ENCODE data around the gene KCMF1.

The KCMF1 gene

DNA sequence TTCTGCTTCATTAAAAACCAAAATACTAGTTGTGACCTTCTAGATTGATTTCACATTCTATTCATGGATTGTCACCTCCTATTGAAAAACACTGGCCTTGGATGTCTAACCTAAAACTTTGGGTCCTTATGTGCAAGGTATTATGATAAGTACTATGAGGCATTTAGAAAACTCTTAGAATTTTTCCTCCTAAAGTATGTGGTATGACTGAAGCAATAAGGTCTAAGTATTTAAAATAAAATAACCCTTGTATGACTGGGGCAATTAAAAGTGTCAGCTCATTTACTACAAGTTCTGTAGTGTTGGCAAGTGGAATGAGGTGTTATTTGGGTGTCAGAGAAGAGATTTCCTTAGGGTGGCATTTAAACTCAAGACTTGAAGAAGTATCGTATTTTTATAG lies 15.1 kb downstream of the KCMF1 start:
- DNase-seq (ENCODE audit: low read depth) = no peak

DNA sequence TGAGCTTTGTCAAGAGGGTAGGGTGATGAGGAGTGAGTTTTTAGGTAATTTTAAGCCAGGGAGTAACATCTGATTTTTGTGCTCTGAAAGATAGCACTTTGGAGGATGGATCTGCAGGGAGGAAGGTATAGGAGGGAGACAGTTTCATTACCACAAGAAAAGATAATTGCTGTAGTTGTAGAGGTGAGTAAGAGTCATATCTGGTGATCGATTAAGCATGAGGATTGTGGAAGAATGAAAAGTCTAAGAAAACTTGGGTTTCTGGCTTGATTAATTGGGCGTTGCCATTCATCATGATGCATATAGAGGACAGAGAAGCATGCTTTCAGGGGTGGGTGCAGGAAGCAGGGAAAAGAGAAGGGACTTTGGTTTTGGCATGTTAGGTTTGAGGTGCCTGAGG lies 18.5 kb downstream of the KCMF1 start:
- no peak for DNase-seq (ENCODE audit: low read depth)

DNA sequence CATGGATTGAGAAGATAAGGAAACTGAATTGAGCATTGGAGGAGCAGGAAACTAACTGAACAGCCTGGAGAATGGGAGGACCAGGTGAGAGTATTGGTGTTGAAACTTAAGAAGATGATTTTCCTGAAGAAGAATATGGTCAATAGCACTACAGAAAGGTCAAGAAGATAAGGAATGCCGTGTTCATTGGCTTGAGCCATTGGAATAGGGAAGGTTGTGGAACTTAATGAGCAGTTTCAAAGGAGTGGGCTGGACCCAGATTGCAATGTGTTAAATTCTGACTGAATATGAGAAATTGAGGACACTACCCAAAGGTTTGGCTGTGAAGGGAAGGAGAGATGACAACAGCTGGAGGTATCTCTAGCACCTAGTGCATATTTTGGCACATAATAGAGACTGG lies 19.0 kb downstream of the KCMF1 start:
- DNase-seq (ENCODE audit: low read depth) = no peak

DNA sequence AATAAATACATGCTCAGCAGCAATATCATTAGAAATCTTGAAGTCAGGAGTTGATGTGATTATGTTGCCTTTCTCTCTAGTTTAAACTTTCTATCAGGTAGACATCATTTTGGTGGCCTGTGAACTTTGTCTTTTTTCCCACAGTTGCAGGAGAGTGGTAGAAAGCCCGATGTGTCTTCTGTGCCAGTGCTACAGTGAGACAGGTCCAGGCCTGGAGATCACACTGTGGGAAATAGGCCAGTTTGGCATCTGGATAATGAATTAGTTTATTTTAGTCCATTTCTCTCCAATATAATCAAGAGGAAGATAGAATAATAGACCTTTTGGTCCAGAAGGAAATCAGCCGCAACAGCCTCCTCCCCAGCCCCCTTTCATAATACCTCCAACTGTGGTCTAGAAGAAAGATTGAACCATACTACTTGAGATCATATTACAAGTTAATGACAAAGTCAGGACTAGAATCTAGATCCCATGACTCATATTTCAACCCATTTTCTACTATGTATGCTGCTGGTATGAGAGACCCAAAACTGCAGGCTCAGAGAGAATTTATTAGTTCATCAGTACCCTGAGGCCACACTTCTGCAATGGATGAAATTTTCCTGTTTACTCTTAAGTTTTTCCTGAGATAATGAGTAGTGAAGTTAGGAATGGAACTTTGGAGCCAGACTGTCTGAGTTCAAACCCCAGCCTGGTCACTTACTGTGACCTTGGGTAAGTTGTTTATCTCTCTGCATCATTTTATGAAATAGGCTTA lies 20.6 kb downstream of the KCMF1 start:
- DNase-seq (ENCODE audit: low read depth) = no peak

DNA sequence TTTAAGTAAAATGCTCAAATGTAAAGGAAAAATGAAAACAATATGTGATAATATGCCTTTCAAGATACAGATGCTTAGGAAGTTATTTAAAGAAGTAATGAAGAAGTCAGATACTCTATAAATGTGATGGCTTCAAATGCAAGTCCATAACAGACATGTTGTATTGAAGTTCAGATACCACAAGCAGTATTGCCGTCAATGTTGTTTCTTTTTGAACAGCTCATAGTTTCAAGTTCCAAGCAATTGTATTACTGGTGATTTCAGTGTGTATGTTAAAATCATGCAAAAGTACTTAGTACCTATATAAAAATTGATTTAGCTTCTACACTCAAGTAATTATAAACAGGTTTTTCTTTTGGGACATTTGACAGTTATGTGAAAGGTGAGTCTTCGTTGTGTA lies 24.9 kb downstream of the KCMF1 start:
- DNase-seq (ENCODE audit: low read depth) = no peak

DNA sequence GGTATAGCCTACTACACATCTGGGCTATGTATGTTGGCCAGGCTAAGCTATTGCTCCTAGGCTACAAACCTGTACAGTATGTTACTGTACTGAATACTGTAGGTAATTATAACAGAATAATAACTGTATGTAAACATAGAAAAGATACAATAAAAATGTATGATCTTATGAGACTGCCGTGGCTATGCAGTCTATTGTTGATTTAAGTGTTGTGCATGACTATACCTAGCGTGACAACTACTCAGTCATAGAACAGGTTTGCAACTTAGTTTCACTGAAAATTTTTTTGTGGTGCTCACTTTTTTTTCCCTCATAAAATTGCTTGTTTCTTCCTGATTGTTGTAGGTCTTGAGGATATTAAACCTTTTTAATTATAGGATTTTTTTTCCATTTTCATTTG lies 25.9 kb downstream of the KCMF1 start:
- DNase-seq (ENCODE audit: low read depth) = no peak

DNA sequence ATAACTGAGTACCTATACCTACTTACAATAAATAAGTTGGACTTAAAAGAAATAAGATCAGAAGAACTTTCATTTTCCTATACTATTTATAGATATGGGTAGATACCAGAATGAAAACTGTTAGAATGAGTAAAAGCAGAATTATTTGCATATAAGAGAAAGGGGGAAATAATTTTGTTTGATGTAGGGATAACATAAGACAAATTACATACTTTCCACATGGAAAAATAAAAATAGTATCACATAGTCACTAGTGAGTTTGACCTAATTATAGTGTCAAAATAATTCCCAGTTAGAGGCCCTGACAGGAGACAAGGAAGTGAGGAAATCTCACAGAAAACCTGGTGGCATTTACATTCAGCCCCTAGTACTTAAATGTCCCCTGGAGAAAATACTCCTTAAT lies 28.6 kb downstream of the KCMF1 start:
- no peak for DNase-seq (ENCODE audit: low read depth)

DNA sequence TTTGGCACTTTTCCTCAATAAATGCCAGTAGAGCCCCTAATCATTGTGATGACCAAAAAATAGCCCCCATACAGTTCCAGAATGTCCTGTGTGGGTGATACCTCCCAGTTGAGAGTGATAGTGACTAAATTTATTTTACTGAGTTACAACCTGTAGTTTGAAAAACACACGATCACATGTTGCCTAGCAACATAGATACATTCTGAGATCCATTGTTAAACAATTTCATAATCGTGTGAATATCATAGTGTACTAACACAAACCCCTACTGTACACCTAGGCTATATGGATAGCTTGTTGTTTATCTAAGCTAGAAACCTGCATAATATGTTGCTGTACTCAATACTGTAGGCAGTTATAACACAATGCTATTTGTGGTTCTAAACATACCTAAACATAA lies 30.6 kb downstream of the KCMF1 start:
- no peak for DNase-seq (ENCODE audit: low read depth)

DNA sequence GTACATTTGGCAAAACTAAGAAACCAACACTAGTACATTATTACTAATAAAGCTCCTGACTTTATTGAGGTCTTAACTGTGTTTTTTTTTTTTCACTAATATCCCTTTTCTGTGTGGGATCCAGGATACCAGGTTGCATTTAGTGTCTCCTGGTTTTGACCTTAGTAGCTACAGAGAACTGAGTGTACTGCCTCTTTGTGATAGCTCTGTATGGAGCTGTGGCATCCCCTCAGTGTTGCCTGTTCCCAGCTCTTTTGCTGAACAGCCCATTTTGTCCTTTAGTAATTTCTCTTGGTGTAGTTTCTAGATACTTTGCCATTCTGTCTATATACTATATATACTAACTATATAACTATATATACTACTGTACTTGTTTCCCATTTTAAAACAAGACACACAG lies 31.6 kb downstream of the KCMF1 start:
- no peak for DNase-seq (ENCODE audit: low read depth)

DNA sequence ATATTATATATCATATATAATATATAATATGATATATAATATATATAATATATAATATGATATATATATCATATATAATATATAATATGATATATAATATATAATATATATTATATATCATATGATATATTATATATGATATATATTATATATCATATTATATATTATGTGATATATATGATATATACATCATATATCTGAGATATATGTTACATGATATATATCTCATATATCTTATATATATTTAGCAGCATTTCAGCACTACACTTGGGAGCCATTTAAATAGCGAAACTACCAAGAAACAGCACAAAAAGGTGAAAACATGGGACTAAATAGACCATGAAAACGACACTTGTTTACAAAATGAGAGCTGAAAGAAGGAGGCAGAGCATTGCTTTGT lies 37.3 kb downstream of the KCMF1 start:
- no peak for DNase-seq (ENCODE audit: low read depth)

DNA sequence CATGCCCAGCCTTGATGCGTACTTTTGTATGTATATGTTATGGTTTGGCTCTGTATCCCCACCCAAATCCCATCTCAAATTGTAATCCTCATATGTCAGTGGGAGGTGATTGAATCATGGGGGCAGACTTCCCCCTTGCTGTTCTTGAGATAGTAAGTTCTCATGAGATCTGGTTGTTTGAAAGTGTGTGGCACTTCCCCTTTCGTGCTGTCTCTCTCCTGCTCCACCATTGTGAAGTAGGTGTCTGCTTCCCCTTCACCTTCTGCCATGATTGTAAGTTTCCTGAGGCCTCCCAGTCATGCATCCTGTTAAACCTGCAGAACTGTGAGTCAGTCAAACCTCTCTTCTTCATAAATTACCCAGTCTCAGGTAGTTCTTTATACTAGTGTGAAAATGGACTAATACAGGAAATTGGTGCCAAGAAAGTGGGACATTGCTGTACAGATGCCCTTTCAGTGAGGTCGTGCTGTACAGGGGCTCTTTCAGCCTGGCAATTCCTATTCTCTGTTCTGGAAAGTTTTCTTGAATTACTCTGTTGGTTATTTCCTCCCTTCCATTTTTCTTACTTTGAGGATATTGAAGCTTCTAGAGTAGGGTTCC lies 38.2 kb downstream of the KCMF1 start:
- DNase-seq (ENCODE audit: low read depth) = no peak

DNA sequence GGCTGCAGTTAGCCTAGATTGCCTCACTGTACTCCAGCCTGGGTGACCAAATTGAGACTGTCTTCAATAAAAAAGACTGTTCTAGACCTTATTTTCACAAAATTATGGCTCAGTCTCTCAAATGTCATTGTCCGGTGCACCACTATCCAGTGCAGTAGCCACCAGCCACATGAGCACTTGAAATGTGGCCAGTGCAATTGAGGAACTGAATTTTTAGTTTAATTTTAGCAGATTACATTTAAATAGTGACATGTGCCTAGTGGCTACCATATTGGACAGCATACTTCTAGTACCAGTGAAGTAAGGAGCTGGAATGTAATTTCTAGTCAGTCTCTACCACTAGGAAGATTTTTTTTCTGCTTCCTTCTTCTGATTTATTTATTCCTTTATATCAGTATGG lies 39.4 kb downstream of the KCMF1 start:
- DNase-seq (ENCODE audit: low read depth) = no peak

DNA sequence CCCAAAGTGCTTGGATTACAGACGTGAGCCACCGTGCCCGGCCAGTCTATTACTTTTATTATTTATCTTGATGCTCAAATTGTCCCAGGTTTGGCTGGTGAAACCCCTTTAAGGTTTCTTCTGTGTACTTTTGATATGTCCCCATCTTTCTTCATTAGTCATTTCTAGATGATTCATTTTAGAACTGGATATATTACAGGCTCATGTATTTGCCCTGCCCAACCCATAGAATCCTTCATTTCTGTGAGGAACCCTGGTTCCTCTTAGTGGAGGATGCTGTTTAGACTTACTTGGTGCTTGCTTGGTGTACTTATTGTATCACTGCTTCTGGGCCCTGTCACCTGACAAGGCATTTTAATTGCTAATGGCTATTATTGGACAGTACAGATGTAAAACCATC lies 40.1 kb downstream of the KCMF1 start:
- DNase-seq (ENCODE audit: low read depth) = no peak

DNA sequence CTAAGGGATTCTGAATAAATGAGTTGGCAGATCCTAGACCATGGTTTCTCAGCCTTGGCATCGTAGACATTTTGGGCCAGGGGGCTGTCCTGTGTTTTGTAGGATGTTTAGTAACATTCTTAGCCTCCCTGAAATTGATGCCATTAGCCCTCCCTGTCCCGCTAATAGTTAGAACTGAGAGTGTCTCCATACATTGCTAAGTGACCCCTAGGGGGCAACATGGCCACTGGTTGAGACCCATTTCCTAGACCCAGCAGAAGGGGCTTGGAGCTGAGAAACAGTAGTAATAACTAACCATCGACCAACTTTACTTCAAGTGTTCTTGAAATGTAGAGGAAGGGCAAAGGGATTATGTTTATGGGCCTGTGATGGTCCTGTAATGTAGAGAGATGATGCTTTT lies 40.8 kb downstream of the KCMF1 start:
- no peak for DNase-seq (ENCODE audit: low read depth)

DNA sequence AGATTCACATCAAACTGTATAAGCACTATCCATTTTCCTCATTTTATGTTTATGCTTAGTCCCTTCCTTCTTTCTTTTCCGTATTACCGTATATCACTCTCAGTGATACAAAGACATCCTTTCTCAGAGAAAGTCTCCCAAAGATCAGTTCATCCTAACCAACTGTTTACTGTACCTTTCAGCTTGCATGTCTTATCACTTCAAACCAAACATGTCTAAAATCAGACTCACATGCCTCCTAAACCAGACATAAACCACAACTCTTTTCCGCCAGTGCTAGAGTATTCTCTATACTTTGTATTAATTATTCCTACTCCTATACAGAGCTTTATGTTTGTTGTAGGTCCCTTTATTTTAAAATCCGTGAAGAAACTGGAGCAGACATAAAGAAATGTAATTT lies 41.5 kb downstream of the KCMF1 start:
- no peak for DNase-seq (ENCODE audit: low read depth)

DNA sequence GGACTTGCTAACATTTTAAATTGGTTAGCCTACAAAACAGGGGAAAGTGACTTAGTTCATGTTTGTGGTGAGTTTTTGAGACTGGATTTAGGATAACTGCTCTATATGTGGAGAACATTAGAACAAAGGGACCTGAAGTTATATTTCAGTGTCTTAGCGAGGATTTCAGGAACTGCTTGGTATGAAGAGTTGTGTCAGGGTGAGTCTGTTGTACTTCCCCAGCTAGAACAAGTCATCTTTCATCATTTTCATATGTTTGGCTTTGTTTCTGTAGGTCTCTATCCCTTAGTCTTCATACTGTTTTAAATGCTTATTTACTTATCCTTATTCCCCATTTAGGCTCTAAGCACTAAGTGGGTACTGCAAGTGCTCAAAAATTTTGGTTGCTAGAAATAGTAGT lies 41.9 kb downstream of the KCMF1 start:
- no peak for DNase-seq (ENCODE audit: low read depth)

DNA sequence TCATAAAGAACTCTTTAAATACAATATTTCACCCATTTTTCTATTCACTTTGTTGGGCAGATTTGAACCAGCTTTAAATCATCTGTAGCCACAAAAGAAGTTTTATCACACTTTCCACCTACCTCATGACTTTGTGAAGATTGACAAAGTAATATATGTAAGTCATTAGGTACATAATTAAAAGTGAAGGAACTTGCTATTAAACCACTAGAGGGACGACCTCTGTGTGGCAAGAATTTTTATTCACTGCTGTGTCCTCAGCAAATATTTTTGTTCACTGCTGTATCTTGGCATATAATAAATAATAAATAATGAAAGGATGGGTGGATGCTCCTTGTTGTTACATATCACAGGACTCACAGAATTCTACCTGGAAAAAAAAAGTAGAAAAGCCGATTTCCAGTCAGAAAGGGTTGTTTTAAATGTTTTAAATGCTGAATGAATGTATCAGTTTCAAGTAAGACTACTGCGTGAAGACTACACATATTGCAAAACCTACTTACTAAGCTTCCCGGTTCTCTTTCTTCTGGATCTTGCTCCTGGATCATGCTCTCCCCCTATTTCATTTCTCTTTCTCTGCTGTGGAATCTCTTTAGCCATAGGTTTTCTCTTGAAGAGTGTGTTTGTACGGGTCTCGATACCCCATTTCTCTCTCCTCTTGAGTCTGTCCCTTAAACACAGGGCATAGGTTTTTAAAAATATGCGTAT lies 44.8 kb downstream of the KCMF1 start:
- DNase-seq (ENCODE audit: low read depth) = no peak

DNA sequence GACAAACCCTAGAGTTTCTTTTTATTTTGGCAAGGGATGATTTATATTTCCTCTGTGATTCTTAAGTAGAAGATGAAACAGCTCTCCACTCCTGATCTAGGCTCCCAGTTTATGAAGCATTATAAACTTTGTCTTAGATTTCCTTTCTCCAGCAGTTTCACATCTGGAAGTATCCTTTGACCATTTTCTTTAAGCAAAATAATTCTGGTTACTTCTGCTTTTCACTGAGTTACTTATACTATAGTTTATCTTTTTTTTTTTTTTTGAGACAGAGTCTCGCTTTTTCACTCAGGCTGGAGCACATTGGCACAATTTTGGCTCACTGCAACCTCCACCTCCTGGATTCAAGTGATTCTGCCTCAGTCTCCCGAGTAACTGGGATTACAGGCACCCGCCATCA lies 45.5 kb downstream of the KCMF1 start:
- DNase-seq (ENCODE audit: low read depth) = no peak

DNA sequence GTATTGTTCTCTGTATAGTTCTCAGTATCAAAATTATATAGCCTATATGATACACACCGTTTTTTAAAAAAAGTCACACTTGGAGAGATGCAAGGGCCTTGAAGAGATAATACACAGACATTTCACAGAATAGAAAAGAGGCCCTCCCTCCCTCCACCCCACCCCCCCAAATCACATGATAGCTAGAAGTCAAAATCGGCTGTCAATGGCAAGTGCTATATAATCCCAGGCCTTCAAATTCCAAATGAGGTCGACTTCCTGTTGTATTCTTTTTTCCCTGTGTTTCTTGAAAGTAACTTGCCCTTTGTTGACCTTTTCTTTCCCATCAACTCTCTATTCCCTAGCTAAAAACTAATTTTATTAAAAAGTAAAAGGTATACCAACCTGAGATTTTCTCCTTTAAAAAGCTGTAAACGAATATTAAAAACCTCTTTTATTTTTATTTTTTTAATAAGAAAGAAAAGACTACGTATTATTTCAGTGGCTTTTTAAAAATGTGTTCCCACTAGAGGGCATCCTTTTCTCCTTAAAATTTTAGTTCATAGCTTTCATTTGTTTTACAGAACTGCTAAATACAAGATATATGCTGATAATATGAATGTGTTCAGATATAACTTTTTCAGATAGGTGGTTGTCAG lies 46.6 kb downstream of the KCMF1 start:
- DNase-seq (ENCODE audit: low read depth) = no peak

DNA sequence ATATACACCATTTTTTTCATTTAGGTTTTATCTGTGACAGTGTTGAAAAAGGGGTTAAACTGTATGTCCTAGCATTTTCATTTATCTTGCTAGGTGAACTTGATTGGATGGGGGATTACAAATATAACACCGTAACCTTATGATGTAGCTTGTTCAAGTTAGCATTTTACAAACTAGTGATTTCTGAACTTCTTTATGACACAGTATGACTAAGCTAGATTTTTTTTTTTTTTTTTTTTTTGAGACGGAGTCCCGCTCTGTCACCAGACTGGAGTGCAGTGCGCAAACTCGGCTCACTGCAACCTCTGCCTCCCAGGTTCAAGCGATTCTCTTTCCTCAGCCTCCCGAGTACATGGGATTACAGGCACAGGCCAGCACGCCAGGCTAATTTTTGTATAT lies 47.1 kb downstream of the KCMF1 start:
- DNase-seq (ENCODE audit: low read depth) = no peak

DNA sequence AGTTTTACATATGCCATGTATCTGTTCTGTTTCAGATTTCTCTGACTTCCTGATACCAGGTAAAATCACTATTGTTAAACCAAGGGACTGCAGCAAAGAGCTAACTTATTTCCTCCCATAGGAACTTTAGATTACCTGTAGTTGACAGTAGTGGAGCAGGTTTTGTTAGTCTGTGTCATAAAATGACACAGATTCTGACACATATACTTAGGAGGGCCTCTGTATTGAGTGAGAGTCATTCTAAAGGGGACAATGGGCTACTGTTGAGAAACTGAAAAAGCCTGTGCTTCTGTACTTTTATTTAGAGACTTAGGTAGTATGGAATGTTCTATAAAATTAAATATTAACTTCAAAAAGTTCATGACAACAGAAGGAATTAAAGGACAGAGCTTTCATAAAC lies 48.2 kb downstream of the KCMF1 start:
- DNase-seq (ENCODE audit: low read depth) = no peak

DNA sequence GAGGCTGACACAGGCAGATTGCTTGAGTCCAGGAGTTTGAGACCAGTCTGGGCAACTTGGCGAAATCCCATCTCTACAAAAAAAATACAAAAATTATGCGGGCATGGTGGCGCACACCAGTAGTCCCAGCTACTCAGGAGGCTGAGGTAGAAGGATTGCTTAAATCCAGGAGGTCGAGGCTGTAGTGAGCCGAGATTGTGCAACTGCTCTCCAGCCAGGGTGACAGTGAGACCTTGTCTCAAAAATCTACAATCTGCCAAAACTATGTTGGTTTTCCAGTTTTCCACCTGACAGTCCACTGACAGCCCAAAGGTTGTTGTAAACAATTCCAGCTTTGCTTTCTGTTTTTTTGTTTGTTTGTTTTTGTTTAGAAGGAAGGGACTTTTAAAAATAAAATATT lies 51.3 kb downstream of the KCMF1 start:
- DNase-seq (ENCODE audit: low read depth) = no peak

DNA sequence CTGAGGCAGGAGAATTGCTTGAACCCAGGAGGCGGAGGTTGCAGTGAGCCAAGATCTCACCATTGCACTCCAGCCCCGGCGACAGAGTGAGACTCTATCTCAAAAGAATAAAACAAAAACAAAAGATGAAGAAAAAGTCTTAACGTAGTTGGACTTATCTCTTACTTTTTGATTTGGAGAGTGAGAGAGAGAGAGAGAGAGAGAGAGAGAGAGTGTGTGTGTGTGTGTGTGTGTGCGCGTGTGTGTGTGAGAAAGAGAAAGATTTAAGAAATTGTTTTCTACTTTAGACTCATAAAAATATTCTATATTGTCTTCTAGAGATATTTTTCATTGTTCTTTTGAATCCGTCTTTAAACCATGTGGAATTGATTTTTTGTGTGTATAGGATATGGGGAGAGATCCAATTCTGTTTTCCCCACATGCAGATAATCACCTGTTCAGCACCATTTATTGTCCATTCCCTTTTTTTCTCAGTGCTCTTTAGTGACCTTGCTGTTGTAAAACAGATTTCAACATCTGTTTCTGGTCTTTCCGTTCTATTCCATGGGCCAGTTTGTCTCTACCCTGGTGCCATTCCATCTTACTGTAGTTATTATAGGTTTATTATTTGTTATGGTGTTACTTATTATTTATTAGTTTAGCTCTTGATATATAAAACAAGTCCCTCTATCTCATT lies 53.5 kb downstream of the KCMF1 start:
- DNase-seq (ENCODE audit: low read depth) = no peak
